Upper lobe of left lung (tissue), 4 donors: Measurements from ENCODE around the gene CADM1.

ENCODE experiments used
- EP300 ChIP-seq, 4 donors: sonication (generic); formaldehyde crosslinking; IDR thresholded peaks; one replicate each; pipeline ENCODE4 v1.5.1; 2017; ENCODE audit warnings: antibody characterized with exemption in 4 of 4, control low read depth in 2 of 4
- POLR2A ChIP-seq, 4 donors: fragments of 450-650 bp; IDR thresholded peaks; one replicate each; pipeline ENCODE4 v1.5.1; 2016 to 2017; ENCODE audit warnings: antibody characterized with exemption in 4 of 4, mild to moderate bottlenecking in 2 of 4
- POLR2AphosphoS5 ChIP-seq, 2 donors: sonication (generic); formaldehyde crosslinking; IDR thresholded peaks; one replicate each; pipeline ENCODE4 v1.5.1; 2017; ENCODE audit warnings: antibody characterized with exemption in 2 of 2
- TF ChIP-seq, protein P1 (sequence below), 6 experiments: fragments of 450-650 bp in 4 of 6; fragments of 200-600 bp in 2 of 6; sonication (generic) in 2 of 6; IDR thresholded peaks; one replicate each; pipeline ENCODE4 v1.5.1; 2016 to 2019; ENCODE audit warnings: antibody characterized with exemption in 6 of 6

DNA sequence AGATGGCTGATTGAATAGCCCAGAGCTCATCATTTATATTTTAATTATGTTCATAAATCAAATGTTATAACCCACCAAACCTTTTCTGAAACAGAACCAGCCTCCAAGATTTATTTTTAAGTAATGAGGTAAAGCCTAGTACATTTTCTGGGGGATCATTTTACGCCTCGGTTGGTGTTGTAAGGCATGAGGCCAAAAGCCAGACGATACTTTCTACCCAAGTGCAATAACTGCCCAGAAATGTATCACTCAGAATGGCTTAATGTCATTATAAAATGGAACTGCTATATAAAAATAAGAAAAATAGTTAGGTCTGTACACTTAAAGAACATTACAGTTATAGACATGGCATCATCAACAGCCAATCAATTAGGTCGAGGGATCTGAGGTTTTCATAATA lies 283.3 kb downstream of the CADM1 start:
- TF ChIP-seq, protein P1, sequence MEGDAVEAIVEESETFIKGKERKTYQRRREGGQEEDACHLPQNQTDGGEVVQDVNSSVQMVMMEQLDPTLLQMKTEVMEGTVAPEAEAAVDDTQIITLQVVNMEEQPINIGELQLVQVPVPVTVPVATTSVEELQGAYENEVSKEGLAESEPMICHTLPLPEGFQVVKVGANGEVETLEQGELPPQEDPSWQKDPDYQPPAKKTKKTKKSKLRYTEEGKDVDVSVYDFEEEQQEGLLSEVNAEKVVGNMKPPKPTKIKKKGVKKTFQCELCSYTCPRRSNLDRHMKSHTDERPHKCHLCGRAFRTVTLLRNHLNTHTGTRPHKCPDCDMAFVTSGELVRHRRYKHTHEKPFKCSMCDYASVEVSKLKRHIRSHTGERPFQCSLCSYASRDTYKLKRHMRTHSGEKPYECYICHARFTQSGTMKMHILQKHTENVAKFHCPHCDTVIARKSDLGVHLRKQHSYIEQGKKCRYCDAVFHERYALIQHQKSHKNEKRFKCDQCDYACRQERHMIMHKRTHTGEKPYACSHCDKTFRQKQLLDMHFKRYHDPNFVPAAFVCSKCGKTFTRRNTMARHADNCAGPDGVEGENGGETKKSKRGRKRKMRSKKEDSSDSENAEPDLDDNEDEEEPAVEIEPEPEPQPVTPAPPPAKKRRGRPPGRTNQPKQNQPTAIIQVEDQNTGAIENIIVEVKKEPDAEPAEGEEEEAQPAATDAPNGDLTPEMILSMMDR (IDR thresholded peaks at IDR 0.05), result no peak
- TF ChIP-seq POLR2A (IDR thresholded peaks at IDR 0.05), result no peak
- no peak for TF ChIP-seq POLR2AphosphoS5 (IDR thresholded peaks at IDR 0.05)
- no peak for TF ChIP-seq EP300 (IDR thresholded peaks at IDR 0.05)
